GM12878 (cell line): ENCODE data around the gene LMF1. TPM values are rescaled to one million over a fixed set of nuclear protein-coding genes. Genes with fewer than 3 reads are reported as not detected.

Experiments used
- ATAC-seq: fragments of 200-7000 bp; cut with Tn5 transposase; 3 replicates; pipeline ENCODE4 v1.9.1; 2020; ENCODE audit warnings: mild to moderate bottlenecking, moderate library complexity
- BruUV-seq: library from RNA; stranded (reverse); fragments of 400-500 nt; replicated peaks from 2 replicates; lab custom pipeline; 2021; lab: Mats Ljungman, UMichigan
- CTCF ChIA-PET: fragments of 300-600 bp; sonication (Branson Sonifier 250); formaldehyde crosslinking; extraction: SDS; loops from one replicate; lab custom pipeline; 2021; ENCODE audit warnings: inconsistent platforms; lab: Yijun Ruan, JAX
- POLR2A ChIA-PET: fragments of 350-600 bp; formaldehyde crosslinking; extraction: SDS; loops from one replicate; lab custom pipeline; 2021; ENCODE audit warnings: inconsistent platforms; lab: Charles Lee
- RAD21 ChIA-PET: fragments of 300-600 bp; sonication (Branson Sonifier 250); formaldehyde crosslinking; loops from one replicate; lab custom pipeline; 2023; ENCODE audit warnings: antibody characterized with exemption; ENCODE audit not compliant: unreplicated experiment; lab: Charles Lee
- SMC1A ChIA-PET: fragments of 300-600 bp; sonication (Branson Sonifier 250); formaldehyde crosslinking; loops from one replicate; lab custom pipeline; 2023; ENCODE audit not compliant: unreplicated experiment, uncharacterized antibody; lab: Charles Lee
- DNase-seq: peaks from one replicate; pipeline ENCODE4 v3.0.0-alpha.2; 2011; ENCODE audit warnings: low read depth, low spot score
- FAIRE-seq: peaks from 3 replicates; lab custom pipeline; 2011; peaks lifted over from hg19 to GRCh38; lab: Jason Lieb, UNC
- H2AFZ ChIP-seq: 2 replicates; pipeline ENCODE4 v1.6.0; 2011; ENCODE audit warnings: low read depth, low read length, control low read depth; ENCODE audit not compliant: control insufficient read depth
- H3K27ac ChIP-seq: 2 replicates; pipeline ENCODE4 v1.5.1; 2011; ENCODE audit warnings: control low read depth; ENCODE audit not compliant: control insufficient read depth, insufficient read depth
- H3K27me3 ChIP-seq, 2 experiments: replicated peaks in 1 of 2; 2 replicates each; pipeline versions ENCODE4 v1.6.0 to v1.6.1; 2011; ENCODE audit warnings: low read length in 1 of 2; ENCODE audit not compliant: control insufficient read depth in 2 of 2, insufficient read depth in 2 of 2
- H3K36me3 ChIP-seq, 2 experiments: 2 replicates each; pipeline ENCODE4 v1.5.1; 2011; ENCODE audit warnings: low read length in 1 of 2; ENCODE audit not compliant: control insufficient read depth in 2 of 2, insufficient read depth in 2 of 2
- H3K4me1 ChIP-seq: 2 replicates; pipeline ENCODE4 v1.6.1; 2011; ENCODE audit warnings: mild to moderate bottlenecking, low read length, moderate library complexity, mixed read lengths; ENCODE audit not compliant: control insufficient read depth, insufficient read depth
- H3K4me2 ChIP-seq: 2 replicates; pipeline ENCODE4 v1.6.0; 2011; ENCODE audit warnings: control low read depth; ENCODE audit not compliant: control insufficient read depth, insufficient read depth
- H3K4me3 ChIP-seq: fragments of 200-600 bp; sonication (generic); 2 replicates; pipeline ENCODE4 v1.5.1; 2016
- H3K79me2 ChIP-seq: 2 replicates; pipeline ENCODE4 v1.6.0; 2011; ENCODE audit warnings: low read length; ENCODE audit not compliant: control insufficient read depth, insufficient read depth
- H3K9ac ChIP-seq: 2 replicates; pipeline ENCODE4 v1.8.0; 2011; ENCODE audit warnings: low read length, control low read depth, mixed read lengths; ENCODE audit not compliant: control insufficient read depth, insufficient read depth
- H3K9me3 ChIP-seq: replicated peaks from 3 replicates; pipeline ENCODE4 v1.5.1; 2011; ENCODE audit warnings: mild to moderate bottlenecking, low read length; ENCODE audit not compliant: control insufficient read depth, insufficient read depth
- H4K20me1 ChIP-seq: 2 replicates; pipeline ENCODE4 v1.6.0; 2011; ENCODE audit not compliant: control insufficient read depth, insufficient read depth
- MAX ChIP-seq: IDR thresholded peaks from 2 replicates; pipeline ENCODE4 v1.6.1; 2012; ENCODE audit warnings: low read depth, low read length, improper control_type of control experiment
- NBN ChIP-seq: fragments of 450-650 bp; IDR thresholded peaks from 2 replicates; pipeline ENCODE4 v1.6.1; 2016
- ZBTB4 ChIP-seq: fragments of 450-650 bp; formaldehyde crosslinking; IDR thresholded peaks from 2 replicates; pipeline ENCODE4 v1.4.0; 2022; ENCODE audit warnings: mild to moderate bottlenecking, moderate library complexity
- WGBS: methylation state at CpG from one replicate; pipeline ENCODE4 v1.1.6; 2016; ENCODE audit warnings: low lambda C conversion rate; ENCODE audit not compliant: insufficient replicate concordance, insufficient coverage; ENCODE audit errors: missing lambda C conversion rate; 5-methylcytosine and 5-hydroxymethylcytosine counted together
- in situ Hi-C: fragments of 300-500 bp; cut with MboI; formaldehyde crosslinking; loops from 9 replicates; pipeline ENCODE4 v1.14.3; 2018; ENCODE audit warnings: mixed read lengths
- intact Hi-C: fragments of 100-400 bp; cut with micrococcal nuclease; formaldehyde crosslinking; loops from one replicate; pipeline ENCODE4 v1.14.2; 2022; ENCODE audit not compliant: unreplicated experiment
- polyA plus RNA-seq, 11 experiments: library from polyadenylated mRNA; depleted of rRNA in 4 of 11; unstranded in 6 of 11; stranded (reverse) in 5 of 11; fragments of >200 nt; fragmentation: Nextera tagmentation in 4 of 11; fragmentation: Illumina TruSeq in 1 of 11; extraction: Ambion mirVana in 4 of 11; extraction: Trizol in 1 of 11; gene quantifications; 1 replicate in 1 of 11; 2 replicates in 10 of 11; pipeline versions ENCODE4 v1.2.1 to v1.2.3, GENCODE V29; 2011 to 2016; ENCODE audit warnings: inconsistent platforms in 2 of 11, missing spikeins in 2 of 11, low read depth in 1 of 11
- total RNA-seq, 4 experiments: library from RNA; depleted of rRNA in 3 of 4; stranded (reverse); fragments of >200 nt in 3 of 4; fragmentation: Illumina TruSeq in 1 of 4; extraction: Trizol in 1 of 4; gene quantifications; 2 replicates each; pipeline versions ENCODE4 v1.2.1 to v1.2.3, GENCODE V29; 2013 to 2021
- TF ChIP-seq, protein P1 (sequence below): IDR thresholded peaks from 2 replicates; pipeline ENCODE4 v1.6.1; 2012; ENCODE audit warnings: improper control_type of control experiment, low read depth, low read length; ENCODE audit not compliant: insufficient replicate concordance

Gene LMF1
- total and polyA plus RNA-seq, 10 of the 15 experiments (the other 5 are each of a cell fraction or from before 2014, with no cell fraction given): 0.18 to 3.2 (median 1.4) TPM; not detected in 1

- TF ChIP-seq ZBTB4 (CRISPR knock-in tag): no peak
- TF ChIP-seq, protein P1, sequence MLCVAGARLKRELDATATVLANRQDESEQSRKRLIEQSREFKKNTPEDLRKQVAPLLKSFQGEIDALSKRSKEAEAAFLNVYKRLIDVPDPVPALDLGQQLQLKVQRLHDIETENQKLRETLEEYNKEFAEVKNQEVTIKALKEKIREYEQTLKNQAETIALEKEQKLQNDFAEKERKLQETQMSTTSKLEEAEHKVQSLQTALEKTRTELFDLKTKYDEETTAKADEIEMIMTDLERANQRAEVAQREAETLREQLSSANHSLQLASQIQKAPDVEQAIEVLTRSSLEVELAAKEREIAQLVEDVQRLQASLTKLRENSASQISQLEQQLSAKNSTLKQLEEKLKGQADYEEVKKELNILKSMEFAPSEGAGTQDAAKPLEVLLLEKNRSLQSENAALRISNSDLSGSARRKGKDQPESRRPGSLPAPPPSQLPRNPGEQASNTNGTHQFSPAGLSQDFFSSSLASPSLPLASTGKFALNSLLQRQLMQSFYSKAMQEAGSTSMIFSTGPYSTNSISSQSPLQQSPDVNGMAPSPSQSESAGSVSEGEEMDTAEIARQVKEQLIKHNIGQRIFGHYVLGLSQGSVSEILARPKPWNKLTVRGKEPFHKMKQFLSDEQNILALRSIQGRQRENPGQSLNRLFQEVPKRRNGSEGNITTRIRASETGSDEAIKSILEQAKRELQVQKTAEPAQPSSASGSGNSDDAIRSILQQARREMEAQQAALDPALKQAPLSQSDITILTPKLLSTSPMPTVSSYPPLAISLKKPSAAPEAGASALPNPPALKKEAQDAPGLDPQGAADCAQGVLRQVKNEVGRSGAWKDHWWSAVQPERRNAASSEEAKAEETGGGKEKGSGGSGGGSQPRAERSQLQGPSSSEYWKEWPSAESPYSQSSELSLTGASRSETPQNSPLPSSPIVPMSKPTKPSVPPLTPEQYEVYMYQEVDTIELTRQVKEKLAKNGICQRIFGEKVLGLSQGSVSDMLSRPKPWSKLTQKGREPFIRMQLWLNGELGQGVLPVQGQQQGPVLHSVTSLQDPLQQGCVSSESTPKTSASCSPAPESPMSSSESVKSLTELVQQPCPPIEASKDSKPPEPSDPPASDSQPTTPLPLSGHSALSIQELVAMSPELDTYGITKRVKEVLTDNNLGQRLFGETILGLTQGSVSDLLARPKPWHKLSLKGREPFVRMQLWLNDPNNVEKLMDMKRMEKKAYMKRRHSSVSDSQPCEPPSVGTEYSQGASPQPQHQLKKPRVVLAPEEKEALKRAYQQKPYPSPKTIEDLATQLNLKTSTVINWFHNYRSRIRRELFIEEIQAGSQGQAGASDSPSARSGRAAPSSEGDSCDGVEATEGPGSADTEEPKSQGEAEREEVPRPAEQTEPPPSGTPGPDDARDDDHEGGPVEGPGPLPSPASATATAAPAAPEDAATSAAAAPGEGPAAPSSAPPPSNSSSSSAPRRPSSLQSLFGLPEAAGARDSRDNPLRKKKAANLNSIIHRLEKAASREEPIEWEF: no peak
Observed at GRCh38 chr16:873889-874288, 96.9 kb downstream of the LMF1 start (continued).

DNA sequence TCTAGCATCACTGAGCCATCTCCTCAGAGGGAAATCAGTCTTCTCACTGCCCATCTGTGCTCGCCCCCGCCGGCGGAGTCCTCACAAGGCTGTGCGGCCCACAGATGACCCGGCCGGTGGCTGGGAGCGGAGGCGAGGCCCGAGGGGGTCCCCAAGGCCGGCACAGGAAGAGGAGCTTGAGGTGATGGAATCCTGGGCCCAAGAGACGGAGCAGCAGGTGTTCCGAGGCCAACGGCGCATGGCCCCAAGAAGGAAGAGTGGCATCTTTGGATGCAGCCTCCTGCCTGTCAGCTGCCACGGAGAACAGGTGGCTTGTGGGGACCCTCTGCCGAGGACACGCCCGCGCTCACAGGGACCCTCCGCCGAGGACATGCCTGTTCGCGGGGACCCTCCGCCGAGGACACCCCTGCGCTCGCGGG, 97.5 kb downstream of the LMF1 start:
- Histone ChIP-seq H3K27ac (no peak overlapping the region), H3K4me2 (no peak overlapping the region), H3K79me2 (no peaks in the 10 kb centered on the region), H3K4me1 (peaks cover 4% of the 10 kb centered on the region; the same call in 1 of the 2 replicates), H3K9me3 (no peaks in the 10 kb centered on the region; the same call in 2 of the 3 replicates), H2AFZ (no peak overlapping the region), H3K36me3 (no peaks in the 10 kb centered on the region), H3K9ac (no peak overlapping the region), H3K27me3 (no peaks in the 10 kb centered on the region), H3K4me3 (no peak overlapping the region), H4K20me1 (no peaks in the 10 kb centered on the region)
- ATAC-seq (no peak), FAIRE-seq (no peak), DNase-seq (no peak)
- POLR2A ChIA-PET: interaction anchor here (0.6 kb wide), 1 partner anchor 35 kb away, joined by 3 read pairs; no protein-coding TSS in a partner anchor
- SMC1A ChIA-PET: no interaction called here
- intact Hi-C loops: no loop called here
- CTCF ChIA-PET: no interaction called here
- TF ChIP-seq MAX (no peak), NBN (no peak)
- in situ Hi-C loops: no loop called here
- WGBS: 49% methylated on average over 26 of the region's 29 CpGs
- RAD21 ChIA-PET: no interaction called here
- BruUV-seq: no TSS peak
